ENCODE measurements around the gene HK3.

The HK3 gene

GRCh38 chr5:176866707-176867310 is 32.3 kb downstream of the HK3 start:
- DNase-seq: no peak

GRCh38 chr5:176865964-176866363 is 33.2 kb downstream of the HK3 start:
- no peak for DNase-seq

GRCh38 chr5:176864755-176865154 is 34.4 kb downstream of the HK3 start:
- no peak for DNase-seq

GRCh38 chr5:176863765-176864098 is 35.4 kb downstream of the HK3 start:
- no peak for DNase-seq

- no peak for DNase-seq
Observed at GRCh38 chr5:176863041-176863764, 35.9 kb downstream of the HK3 start.

- no peak for DNase-seq
Observed at GRCh38 chr5:176862330-176862995, 36.7 kb downstream of the HK3 start.

- no peak for DNase-seq
Observed at GRCh38 chr5:176861276-176861675, 37.9 kb downstream of the HK3 start.

- DNase-seq: no peak
Observed at GRCh38 chr5:176860381-176860780, 38.8 kb downstream of the HK3 start.

GRCh38 chr5:176859916-176860315 is 39.2 kb downstream of the HK3 start:
- DNase-seq: no peak

- no peak for DNase-seq
Observed at GRCh38 chr5:176857894-176858273, 41.3 kb downstream of the HK3 start.

GRCh38 chr5:176857216-176857893 is 41.8 kb downstream of the HK3 start:
- DNase-seq: no peak

- DNase-seq: no peak
Observed at GRCh38 chr5:176856746-176857145, 42.4 kb downstream of the HK3 start.

GRCh38 chr5:176855598-176855997 is 43.5 kb downstream of the HK3 start:
- no peak for DNase-seq

- DNase-seq: no peak
Observed at GRCh38 chr5:176854164-176854563, 45.0 kb downstream of the HK3 start.

- no peak for DNase-seq
Observed at GRCh38 chr5:176853151-176853778, 45.9 kb downstream of the HK3 start.

- DNase-seq: no peak
Observed at GRCh38 chr5:176851871-176852658, 47.1 kb downstream of the HK3 start.

GRCh38 chr5:176851380-176851779 is 47.8 kb downstream of the HK3 start:
- no peak for DNase-seq

- no peak for DNase-seq
Observed at GRCh38 chr5:176850371-176851245, 48.5 kb downstream of the HK3 start.

GRCh38 chr5:176849611-176850227 is 49.4 kb downstream of the HK3 start:
- no peak for DNase-seq

- DNase-seq: no peak
Observed at GRCh38 chr5:176848651-176849050, 50.5 kb downstream of the HK3 start.

GRCh38 chr5:176847726-176848290 is 51.3 kb downstream of the HK3 start:
- DNase-seq: no peak
